GM04503 (cell line): ENCODE measurements around the gene CCT3.
A peak's percentile ranks its signal among the peaks of the same experiment; 100 is the strongest.

Source experiments
- DNase-seq: peaks from one replicate; pipeline ENCODE4 v3.0.0-alpha.2; 2012; ENCODE audit warnings: low read depth

The CCT3 gene

GRCh38 chr1:156281281-156281680 is 56.8 kb downstream of the CCT3 start:
- no peak for DNase-seq

- no peak for DNase-seq
These were observed 58.3 kb downstream of the CCT3 start for GRCh38 chr1:156279837-156280236.

GRCh38 chr1:156276966-156277381 is 61.1 kb downstream of the CCT3 start:
- no peak for DNase-seq

GRCh38 chr1:156276532-156276931 is 61.6 kb downstream of the CCT3 start:
- DNase-seq: no peak

- no peak for DNase-seq
These were observed 67.8 kb downstream of the CCT3 start for GRCh38 chr1:156270314-156270713.

- no peak for DNase-seq
These were observed 69.8 kb downstream of the CCT3 start for GRCh38 chr1:156268336-156268735.

GRCh38 chr1:156266051-156266450 is 72.0 kb downstream of the CCT3 start:
- no peak for DNase-seq

GRCh38 chr1:156263288-156263655 is 74.8 kb downstream of the CCT3 start:
- no peak for DNase-seq

- peak; percentile 88 for DNase-seq
These were observed 75.4 kb downstream of the CCT3 start for GRCh38 chr1:156262461-156263287.

- no peak for DNase-seq
These were observed 77.2 kb downstream of the CCT3 start for GRCh38 chr1:156260896-156261295.

- DNase-seq: no peak
These were observed 78.3 kb downstream of the CCT3 start for GRCh38 chr1:156259805-156260204.
